Activated CD4-positive, alpha-beta T cell treated with anti-CD3 and anti-CD28 coated beads, Interleukin-2, amount 50 U/mL, for 24 hours (primary cell): ENCODE results near the gene BST1.
"Not testable (repeated sequence)": the region's sequence is repeated elsewhere in the genome, so short reads cannot be mapped to it uniquely, and the experiment has no call there.

Experiments used
- DNase-seq, 2 donors: peaks; one replicate each; pipeline ENCODE4 v3.0.0-alpha.2; 2020; ENCODE audit warnings: low read depth in 1 of 2, low spot score in 1 of 2

BST1 gene

DNA sequence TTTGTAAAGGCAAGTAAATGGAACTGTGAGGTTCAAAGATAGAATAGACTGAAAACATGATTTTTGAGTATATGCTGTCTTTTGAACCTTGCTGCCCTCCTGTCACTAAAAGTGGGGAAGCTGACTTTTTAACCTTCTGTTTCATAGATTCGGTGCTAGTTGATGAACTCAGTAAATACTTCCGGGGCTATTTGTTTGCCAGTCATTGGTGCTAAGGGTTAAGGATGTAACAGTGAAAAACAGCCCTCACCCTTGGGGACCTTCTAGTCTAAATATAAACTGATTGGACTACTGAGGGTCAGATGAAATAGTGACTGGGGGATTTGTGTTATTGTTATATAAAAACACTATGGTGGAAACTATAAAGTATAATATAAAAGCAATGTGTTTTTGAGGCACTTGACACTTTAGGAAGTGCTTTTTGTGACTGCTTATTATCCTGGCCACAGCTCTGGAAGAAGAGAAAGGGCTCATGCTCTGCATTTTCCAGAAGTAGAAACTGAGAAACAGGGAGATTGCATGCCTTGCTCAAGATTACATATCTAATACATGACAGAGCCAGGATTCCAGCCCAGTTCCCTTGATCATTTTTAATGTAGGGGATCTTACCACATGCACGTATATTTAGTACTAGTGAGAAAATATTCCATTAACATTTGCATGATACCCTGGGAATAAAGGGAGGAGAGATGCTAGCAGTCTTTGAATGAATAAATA lies 3.9 kb downstream of the BST1 start:
- no peak for DNase-seq

GRCh38 chr4:15707363-15707715 lies 4.5 kb downstream of the BST1 start:
- no peak for DNase-seq

DNA sequence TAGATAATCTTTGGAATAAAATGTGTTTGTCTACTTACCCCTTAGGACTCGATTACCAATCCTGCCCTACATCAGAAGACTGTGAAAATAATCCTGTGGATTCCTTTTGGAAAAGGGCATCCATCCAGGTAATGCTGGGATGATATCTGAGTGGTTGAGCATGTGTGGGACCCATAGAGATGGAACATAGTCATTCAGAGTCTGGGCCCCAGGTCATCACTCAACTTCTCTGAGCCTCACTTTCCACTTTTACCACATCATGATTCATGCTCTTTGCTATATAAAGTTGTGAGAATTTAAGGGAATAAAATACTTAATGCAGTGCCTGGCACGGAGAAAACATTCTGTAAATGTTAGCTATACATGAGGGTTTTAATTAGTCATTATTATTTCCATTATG lies 8.9 kb downstream of the BST1 start:
- no peak for DNase-seq

DNA sequence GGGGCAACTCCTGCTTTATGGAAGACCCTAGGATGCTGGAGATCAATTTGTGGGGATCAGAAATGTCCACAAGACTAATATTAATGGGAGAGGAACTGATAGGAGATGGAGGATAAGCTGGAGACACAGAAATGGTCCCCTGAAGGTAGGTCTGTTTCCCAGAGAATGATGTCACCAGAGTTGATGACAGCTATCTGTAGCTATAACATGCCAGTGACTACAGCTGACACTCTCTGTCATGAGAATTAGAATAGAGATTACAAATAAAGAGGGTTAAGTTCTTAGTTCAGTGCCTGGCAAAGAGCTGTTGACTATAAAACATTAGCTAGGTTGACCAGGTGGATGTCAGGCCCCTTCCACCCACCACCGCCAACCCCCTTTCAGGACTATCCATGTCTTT lies 9.3 kb downstream of the BST1 start:
- DNase-seq: no peak

DNA sequence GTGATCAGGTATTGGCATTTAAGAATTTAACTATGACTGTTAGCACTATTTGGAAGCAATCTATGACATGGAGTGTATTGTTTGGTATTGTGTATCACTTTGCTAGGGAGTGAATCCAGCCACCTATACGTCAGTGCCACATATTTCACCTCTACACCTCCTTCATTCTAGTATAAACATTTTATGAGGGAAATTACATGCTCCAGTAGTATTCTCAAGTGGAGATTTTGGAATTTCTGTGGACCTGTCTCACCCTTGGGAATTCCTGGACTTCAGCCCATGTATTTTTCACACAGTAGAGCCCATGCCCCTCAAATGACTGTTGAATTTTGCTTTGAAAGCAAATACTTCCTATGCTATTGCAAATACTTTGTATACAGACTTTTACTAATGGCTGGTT lies 11.3 kb downstream of the BST1 start:
- DNase-seq: no peak

- DNase-seq: no peak
These were observed 12.0 kb downstream of the BST1 start for GRCh38 chr4:15714646-15715435.

GRCh38 chr4:15716115-15716514 lies 13.2 kb downstream of the BST1 start:
- DNase-seq: no peak

DNA sequence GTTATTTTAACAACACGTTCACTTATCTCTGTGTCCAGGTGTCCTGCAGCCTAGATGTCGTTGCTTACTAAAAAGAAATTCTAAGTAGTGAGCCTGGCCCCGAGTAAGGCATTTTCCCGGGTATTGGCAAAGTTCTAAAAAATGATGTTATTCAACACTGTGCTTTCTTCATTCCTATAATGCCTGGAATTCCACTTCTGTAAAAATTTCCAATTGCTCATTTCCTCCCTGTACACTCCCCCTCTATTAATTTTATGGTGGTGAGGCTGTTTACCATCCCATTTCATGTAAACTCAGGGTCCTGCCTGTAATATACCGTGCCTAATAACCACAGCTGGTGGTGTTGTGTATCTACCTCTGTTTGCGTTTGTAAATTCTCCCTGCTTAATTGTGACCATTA lies 14.2 kb downstream of the BST1 start:
- no peak for DNase-seq

- no peak for DNase-seq
These were observed 15.0 kb downstream of the BST1 start for GRCh38 chr4:15717657-15718416.

- DNase-seq: no peak
These were observed 15.6 kb downstream of the BST1 start for GRCh38 chr4:15718465-15718864.

- no peak for DNase-seq
These were observed 16.1 kb downstream of the BST1 start for GRCh38 chr4:15718959-15719358.

GRCh38 chr4:15719506-15719905 lies 16.6 kb downstream of the BST1 start:
- DNase-seq: no peak

GRCh38 chr4:15720851-15721250 lies 18.0 kb downstream of the BST1 start:
- DNase-seq: no peak

DNA sequence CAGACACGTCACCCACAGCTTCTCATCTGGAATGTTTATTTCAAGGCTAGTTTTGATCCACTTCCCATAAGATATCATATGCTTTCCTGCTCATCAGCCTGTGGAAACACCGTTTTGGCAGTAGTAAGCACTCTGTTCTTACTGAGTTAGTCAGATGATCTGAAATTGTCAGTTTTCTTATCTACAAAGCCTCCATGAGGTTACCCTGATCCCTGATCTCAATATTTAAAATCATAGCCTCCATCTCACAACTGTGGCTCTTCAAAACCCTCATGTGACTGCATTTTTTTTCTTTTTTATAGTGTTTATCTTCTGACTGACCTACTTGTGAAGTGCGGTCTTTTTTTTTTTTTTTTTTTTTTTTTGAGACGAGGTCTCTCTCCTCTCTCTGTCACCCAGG lies 22.7 kb downstream of the BST1 start:
- no peak for DNase-seq

DNA sequence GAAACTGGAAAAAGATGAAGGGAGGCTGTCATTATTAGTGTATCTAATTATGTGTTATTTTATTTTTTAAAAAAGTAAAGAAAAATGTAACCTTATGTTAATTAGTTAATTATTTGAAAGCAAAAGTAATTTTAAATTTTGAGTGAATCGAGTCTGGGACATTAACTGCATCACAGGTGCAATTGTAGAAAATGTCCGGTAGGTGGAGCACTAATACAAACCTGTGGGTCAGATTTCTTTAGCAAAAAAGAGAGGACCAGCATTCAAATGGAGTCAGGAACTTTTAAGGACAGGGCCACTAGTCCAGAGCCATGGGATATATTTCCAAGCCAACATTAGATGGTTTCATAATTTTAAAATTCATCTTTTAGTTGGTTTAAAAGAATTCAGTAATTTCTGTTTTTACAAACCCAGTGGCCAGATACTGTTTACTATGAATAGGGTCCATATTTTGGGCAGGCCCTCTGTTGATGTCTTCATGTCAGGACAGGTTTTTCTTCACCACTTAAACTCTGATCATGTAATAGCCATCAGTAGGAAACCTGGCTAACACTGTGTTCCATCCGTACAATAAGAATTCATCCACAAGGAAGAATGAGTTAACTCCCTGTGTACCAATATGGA lies 27.2 kb downstream of the BST1 start:
- DNase-seq: peak in 1 of 2 donors; percentile 26

- not testable (repeated sequence) for DNase-seq
These were observed 30.2 kb downstream of the BST1 start for GRCh38 chr4:15733061-15733460.

DNA sequence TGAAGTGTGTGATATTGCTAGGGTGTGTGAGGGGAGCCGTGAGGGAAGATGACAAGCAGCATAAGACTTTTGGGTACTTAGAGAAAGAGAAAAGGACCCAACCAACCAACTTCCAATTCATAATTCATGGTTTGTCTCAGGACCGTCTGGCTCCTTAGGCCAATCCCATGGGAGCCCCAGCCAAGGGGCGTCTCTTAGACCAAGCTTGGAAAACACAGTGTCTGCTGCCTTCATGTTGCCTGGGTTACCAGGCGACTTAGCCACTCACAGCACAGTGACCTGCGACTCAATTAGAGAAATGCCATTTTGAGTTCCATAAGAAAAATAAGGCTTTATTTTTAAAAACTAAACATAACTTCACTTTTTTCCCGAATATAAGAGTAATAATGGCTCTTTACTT lies 32.7 kb downstream of the BST1 start:
- DNase-seq: no peak

GRCh38 chr4:15736514-15737050 lies 33.7 kb downstream of the BST1 start:
- DNase-seq: no peak

DNA sequence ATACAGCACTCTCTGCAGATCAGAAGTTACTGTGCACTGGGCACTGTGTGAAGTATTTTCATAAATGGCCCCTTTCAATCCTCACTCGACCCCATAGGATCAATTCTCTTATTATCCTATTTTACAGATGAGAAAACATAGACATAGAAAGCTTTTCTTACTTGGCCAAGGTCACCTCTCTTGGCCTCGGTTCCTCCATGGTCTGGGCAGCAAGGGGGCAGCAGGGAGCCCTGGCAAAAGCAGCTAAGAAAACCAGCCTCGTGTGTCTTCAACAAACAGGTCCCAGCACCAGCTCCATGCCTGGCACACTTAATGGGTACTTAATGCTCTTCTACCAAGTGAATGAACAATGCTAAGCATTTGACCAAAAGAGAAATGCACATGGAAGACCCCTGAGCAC lies 34.4 kb downstream of the BST1 start:
- no peak for DNase-seq

GRCh38 chr4:15738877-15739276 lies 36.0 kb downstream of the BST1 start:
- DNase-seq: peak in 1 of 2 donors; percentile 30

DNA sequence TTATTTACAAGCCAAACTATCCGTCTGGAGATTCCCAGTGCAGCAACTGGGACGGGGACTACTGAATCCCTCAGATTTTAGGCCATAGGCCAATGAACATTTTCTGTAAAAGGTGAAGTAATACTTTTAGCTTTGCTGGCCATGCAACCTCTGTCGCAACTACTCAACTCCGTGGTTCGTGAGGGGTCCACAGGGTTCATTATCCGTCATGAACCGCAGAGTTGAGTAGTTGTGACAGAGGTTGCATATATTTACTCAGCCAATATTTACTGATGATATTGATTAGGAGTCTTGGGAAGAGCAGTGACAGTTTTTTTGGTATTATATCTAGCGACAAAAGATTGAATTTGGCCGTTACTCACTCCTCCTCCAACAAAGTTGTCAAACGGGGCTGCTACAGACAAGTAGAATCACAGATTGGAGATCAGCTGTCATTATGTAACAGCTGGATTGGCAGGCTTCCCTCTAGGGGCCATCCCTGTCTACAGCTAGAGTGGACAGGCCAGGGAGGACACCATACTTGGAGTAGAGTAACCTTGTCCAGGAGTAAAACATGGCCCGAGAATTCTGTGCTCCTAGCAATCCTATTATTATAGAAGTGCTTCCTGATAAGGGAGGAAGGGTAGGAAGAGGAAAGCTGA lies 38.0 kb downstream of the BST1 start:
- no peak for DNase-seq
